Measurements from ENCODE around the gene KLHL25. TPM values are rescaled to one million over a fixed set of nuclear protein-coding genes. Genes with fewer than 3 reads are reported as not detected.

KLHL25 gene
- total RNA-seq, 1 donor: 4.3 TPM

DNA sequence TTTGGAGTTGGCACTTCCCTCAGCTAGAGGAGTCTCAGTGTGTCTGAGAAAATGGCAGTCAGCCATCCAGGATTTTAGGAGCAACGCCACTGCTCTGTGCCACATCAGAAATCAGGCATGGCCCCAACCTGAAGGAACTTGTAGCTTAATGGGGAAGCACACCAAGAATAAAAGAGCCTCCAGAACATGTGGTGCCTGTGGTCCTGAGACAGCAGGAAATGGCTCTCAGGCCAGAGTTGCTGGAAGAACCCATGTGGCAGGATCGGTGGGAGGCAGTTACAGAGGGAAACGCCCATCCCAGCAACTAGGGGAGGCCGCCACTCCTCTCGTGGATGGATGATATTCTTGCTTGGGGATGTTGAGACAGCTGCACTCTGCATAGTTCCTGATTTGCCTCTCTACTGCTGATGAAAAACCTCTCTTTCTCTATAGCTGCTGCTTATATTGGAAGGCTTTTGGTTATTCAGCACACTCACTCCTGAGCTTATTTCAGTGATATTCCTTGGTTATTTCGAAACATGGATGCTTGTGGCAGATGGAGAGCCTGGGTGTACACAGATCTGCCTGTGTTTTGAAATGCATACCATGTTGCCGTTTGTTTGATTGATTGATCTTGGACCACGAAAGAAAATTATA, 52.4 kb downstream of the KLHL25 start:
- TF ChIP-seq, protein P1, sequence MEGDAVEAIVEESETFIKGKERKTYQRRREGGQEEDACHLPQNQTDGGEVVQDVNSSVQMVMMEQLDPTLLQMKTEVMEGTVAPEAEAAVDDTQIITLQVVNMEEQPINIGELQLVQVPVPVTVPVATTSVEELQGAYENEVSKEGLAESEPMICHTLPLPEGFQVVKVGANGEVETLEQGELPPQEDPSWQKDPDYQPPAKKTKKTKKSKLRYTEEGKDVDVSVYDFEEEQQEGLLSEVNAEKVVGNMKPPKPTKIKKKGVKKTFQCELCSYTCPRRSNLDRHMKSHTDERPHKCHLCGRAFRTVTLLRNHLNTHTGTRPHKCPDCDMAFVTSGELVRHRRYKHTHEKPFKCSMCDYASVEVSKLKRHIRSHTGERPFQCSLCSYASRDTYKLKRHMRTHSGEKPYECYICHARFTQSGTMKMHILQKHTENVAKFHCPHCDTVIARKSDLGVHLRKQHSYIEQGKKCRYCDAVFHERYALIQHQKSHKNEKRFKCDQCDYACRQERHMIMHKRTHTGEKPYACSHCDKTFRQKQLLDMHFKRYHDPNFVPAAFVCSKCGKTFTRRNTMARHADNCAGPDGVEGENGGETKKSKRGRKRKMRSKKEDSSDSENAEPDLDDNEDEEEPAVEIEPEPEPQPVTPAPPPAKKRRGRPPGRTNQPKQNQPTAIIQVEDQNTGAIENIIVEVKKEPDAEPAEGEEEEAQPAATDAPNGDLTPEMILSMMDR (IDR thresholded peaks at IDR 0.05; ENCODE audit: insufficient read depth, low read depth, low read length): no peak
- peak; percentile 78 for DNase-seq (ENCODE audit: low read depth)
- H3K4me3 ChIP-seq (ENCODE audit: low read depth, low read length): no peak overlapping the region

DNA sequence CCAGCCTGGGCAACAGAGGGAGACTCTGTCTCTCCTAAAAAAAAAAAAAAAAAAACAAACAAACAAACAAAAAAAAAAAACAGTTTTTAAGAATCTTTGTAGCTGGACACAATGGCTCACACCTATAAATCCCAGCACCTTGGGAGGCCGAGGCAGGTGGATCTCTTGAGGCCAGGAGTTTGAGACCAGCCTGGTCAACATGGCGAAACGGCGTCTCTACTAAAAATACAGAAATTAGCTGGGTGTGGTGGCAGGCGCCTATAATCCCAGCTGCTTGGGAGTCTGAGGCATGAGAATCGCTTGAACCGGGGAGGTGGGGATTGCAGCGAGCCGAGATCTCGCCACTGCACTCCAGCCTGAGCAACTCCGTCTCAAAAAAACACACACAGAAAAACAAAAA, 53.1 kb downstream of the KLHL25 start:
- TF ChIP-seq, protein P1 (IDR thresholded peaks at IDR 0.05; ENCODE audit: insufficient read depth, low read depth, low read length): no peak
- DNase-seq (ENCODE audit: low read depth): no peak
- no peak overlapping the region for H3K4me3 ChIP-seq (ENCODE audit: low read depth, low read length)

DNA sequence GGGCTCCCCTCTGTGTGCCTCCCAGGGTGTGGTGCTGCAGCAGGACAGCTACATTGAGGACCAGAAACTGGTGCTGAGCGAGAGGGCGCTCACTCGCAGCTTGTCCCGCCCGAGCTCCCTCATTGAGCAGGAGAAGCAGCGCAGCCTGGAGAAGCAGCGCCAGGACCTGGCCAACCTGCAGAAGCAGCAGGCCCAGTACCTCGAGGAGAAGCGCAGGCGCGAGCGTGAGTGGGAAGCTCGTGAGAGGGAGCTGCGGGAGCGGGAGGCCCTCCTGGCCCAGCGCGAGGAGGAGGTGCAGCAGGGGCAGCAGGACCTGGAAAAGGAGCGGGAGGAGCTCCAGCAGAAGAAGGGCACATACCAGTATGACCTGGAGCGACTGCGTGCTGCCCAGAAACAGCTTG, 53.7 kb downstream of the KLHL25 start:
- TF ChIP-seq, protein P1 (IDR thresholded peaks at IDR 0.05; ENCODE audit: insufficient read depth, low read depth, low read length): no peak
- H3K4me3 ChIP-seq (ENCODE audit: low read depth, low read length): no peak overlapping the region
- DNase-seq (ENCODE audit: low read depth): no peak

DNA sequence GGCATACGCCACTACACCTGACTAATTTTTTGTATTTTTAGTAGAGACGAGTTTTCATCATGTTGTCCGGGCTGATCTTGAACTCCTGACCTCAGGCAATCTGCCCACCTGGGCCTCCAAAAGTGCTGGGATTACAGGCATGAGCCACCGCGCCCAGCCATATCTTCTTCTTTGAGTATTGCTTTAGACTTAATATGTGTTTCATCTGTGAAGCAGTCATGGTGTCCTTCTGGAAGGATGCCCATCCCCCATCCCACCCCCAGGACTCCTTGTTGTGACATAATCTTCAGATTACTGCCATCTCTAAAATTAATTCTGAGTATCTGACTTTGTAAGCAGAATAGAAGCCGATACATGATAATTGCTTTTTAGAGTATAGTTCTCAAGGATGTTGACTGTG, 57.7 kb downstream of the KLHL25 start:
- TF ChIP-seq, protein P1 (IDR thresholded peaks at IDR 0.05; ENCODE audit: insufficient read depth, low read depth, low read length): no peak
- DNase-seq (ENCODE audit: low read depth): no peak
- H3K4me3 ChIP-seq (ENCODE audit: low read depth, low read length): no peak overlapping the region

DNA sequence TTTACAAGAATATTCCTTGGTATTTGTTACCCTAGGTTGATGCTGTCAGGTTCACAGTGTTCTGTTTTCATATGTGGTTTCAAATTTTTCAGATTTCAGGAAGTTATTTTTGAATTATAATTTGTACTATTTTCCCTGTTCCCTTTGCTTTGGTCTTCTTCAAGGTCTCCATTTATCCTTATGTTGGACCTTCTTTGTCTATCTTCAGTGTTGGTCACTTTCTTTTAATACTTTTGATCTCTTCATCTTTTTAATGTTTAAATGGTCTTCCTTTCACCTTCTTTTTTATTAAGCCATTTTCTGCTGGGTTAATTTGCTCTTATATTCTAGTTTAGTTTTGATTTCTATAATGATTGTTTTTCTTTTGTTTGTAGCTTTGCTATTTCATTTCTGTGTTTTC, 61.3 kb downstream of the KLHL25 start:
- no peak overlapping the region for H3K4me3 ChIP-seq (ENCODE audit: low read depth, low read length)
- TF ChIP-seq, protein P1 (IDR thresholded peaks at IDR 0.05; ENCODE audit: insufficient read depth, low read depth, low read length): no peak
- DNase-seq (ENCODE audit: low read depth): no peak

DNA sequence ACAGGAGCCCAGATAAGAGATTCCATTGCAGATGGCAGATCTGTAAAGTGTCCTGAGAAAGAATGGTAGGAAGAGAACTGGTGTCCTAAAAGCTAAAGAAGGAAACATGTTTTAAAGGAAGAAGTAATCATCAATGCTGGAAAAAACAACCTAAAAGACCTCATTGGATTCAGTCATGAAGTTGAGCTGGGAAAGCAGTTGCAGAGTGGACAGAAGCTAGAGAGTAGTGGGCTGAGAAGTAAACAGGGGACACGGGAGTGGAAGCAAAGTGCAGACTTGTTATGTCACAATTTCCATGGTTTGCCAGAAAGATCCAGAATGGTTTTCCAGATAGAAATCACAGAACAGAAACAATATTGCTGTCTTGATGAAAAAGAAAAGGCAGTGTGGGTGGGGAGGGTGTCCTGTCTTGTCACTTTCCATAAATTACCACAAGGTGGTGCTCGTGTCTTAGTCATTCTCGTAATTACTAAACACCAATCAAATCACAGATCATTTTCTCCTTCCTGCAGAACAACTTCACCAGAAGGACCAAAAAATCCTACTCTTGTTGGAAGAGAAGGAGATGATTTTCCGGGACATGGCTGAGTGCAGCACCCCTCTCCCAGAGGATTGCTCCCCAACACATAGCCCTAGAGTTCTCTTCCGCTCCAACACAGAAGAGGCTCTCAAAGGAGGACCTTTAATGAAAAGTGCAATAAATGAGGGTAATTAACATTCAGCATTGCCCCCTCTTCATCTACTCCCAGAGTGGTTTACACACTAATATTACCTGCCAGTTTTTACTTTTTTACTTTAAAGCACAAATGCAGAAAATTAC, 64.5 kb downstream of the KLHL25 start:
- TF ChIP-seq, protein P1 (IDR thresholded peaks at IDR 0.05; ENCODE audit: insufficient read depth, low read depth, low read length): peak; percentile 67
- peak; percentile 80 for DNase-seq (ENCODE audit: low read depth)
- no peak overlapping the region for H3K4me3 ChIP-seq (ENCODE audit: low read depth, low read length)
